SK-N-SH treated with all-trans-retinoic acid at 6 μM for 48 hours (cell line): ENCODE results near the gene SLFN11.

ENCODE experiments used
- BACH2 ChIP-seq: fragments of 250-450 bp; sonication (Bioruptor Pico); IDR thresholded peaks from 2 replicates; pipeline ENCODE4 v1.9.0; 2021; ENCODE audit warnings: mild to moderate bottlenecking, borderline replicate concordance
- OSR1 ChIP-seq: fragments of 250-450 bp; sonication (Bioruptor Pico); IDR thresholded peaks from 2 replicates; pipeline ENCODE4 v1.8.0; 2022; ENCODE audit warnings: moderate library complexity, mild to moderate bottlenecking, inconsistent platforms
- PATZ1 ChIP-seq: fragments of 250-450 bp; sonication (Bioruptor Pico); IDR thresholded peaks from 2 replicates; pipeline ENCODE4 v1.8.0; 2020; ENCODE audit warnings: mild to moderate bottlenecking, moderate library complexity, borderline replicate concordance
- TSHZ2 ChIP-seq: fragments of 250-450 bp; sonication (Bioruptor Pico); IDR thresholded peaks from 2 replicates; pipeline ENCODE4 v1.5.0; 2020; ENCODE audit warnings: mild to moderate bottlenecking, moderate library complexity
- ZFP3 ChIP-seq: fragments of 250-450 bp; sonication (Bioruptor Pico); IDR thresholded peaks from 2 replicates; pipeline ENCODE4 v1.5.0; 2020; ENCODE audit warnings: mild to moderate bottlenecking, moderate library complexity
- ZFP30 ChIP-seq: fragments of 450-650 bp; formaldehyde crosslinking; IDR thresholded peaks from 2 replicates; pipeline ENCODE4 v1.5.0; 2022; ENCODE audit warnings: mild to moderate bottlenecking, moderate library complexity
- ZNF565 ChIP-seq: fragments of 450-650 bp; formaldehyde crosslinking; conservative IDR thresholded peaks from 2 replicates; pipeline ENCODE4 v1.5.0; 2020; ENCODE audit warnings: low read depth, mild to moderate bottlenecking, moderate library complexity
- ZNF70 ChIP-seq: fragments of 450-650 bp; formaldehyde crosslinking; IDR thresholded peaks from 2 replicates; pipeline ENCODE4 v1.5.0; 2020; ENCODE audit warnings: mild to moderate bottlenecking, moderate library complexity
- TF ChIP-seq, protein P1 (sequence below): fragments of 250-450 bp; sonication (Bioruptor Pico); IDR thresholded peaks from 2 replicates; pipeline ENCODE4 v1.5.1; 2021; ENCODE audit warnings: mild to moderate bottlenecking, moderate library complexity
- TF ChIP-seq, protein P2 (sequence below): fragments of 250-450 bp; sonication (Bioruptor Pico); IDR thresholded peaks from 2 replicates; pipeline ENCODE4 v1.5.1; 2020; ENCODE audit warnings: low read depth, mild to moderate bottlenecking, moderate library complexity

GRCh38 chr17:35345926-35346771, 27.3 kb downstream of the SLFN11 start:
- TF ChIP-seq ZFP30 (CRISPR knock-in tag) (no peak), ZNF70 (no peak), ZFP3 (CRISPR knock-in tag) (no peak), TSHZ2 (CRISPR knock-in tag) (no peak), ZNF565 (CRISPR knock-in tag) (no peak), OSR1 (CRISPR knock-in tag) (no peak), BACH2 (no peak), PATZ1 (CRISPR knock-in tag) (no peak)
- TF ChIP-seq, protein P1, sequence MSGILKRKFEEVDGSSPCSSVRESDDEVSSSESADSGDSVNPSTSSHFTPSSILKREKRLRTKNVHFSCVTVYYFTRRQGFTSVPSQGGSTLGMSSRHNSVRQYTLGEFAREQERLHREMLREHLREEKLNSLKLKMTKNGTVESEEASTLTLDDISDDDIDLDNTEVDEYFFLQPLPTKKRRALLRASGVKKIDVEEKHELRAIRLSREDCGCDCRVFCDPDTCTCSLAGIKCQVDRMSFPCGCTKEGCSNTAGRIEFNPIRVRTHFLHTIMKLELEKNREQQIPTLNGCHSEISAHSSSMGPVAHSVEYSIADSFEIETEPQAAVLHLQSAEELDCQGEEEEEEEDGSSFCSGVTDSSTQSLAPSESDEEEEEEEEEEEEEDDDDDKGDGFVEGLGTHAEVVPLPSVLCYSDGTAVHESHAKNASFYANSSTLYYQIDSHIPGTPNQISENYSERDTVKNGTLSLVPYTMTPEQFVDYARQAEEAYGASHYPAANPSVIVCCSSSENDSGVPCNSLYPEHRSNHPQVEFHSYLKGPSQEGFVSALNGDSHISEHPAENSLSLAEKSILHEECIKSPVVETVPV (CRISPR knock-in tag), result no peak
- TF ChIP-seq, protein P2, sequence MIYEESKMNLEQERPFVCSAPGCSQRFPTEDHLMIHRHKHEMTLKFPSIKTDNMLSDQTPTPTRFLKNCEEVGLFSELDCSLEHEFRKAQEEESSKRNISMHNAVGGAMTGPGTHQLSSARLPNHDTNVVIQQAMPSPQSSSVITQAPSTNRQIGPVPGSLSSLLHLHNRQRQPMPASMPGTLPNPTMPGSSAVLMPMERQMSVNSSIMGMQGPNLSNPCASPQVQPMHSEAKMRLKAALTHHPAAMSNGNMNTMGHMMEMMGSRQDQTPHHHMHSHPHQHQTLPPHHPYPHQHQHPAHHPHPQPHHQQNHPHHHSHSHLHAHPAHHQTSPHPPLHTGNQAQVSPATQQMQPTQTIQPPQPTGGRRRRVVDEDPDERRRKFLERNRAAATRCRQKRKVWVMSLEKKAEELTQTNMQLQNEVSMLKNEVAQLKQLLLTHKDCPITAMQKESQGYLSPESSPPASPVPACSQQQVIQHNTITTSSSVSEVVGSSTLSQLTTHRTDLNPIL (CRISPR knock-in tag), result no peak
